GM12878 (cell line): ENCODE results near the gene COQ8B. TPM values are rescaled to one million over a fixed set of nuclear protein-coding genes. Genes with fewer than 3 reads are reported as not detected.

Experiments used
- ATAC-seq: fragments of 200-7000 bp; cut with Tn5 transposase; 3 replicates; pipeline ENCODE4 v1.9.1; 2020; ENCODE audit warnings: mild to moderate bottlenecking, moderate library complexity
- BruUV-seq: library from RNA; stranded (reverse); fragments of 400-500 nt; replicated peaks from 2 replicates; lab custom pipeline; 2021; lab: Mats Ljungman, UMichigan
- CTCF ChIA-PET: fragments of 300-600 bp; sonication (Branson Sonifier 250); formaldehyde crosslinking; extraction: SDS; loops from one replicate; lab custom pipeline; 2021; ENCODE audit warnings: inconsistent platforms; lab: Yijun Ruan, JAX
- POLR2A ChIA-PET: fragments of 350-600 bp; formaldehyde crosslinking; extraction: SDS; loops from one replicate; lab custom pipeline; 2021; ENCODE audit warnings: inconsistent platforms; lab: Charles Lee
- RAD21 ChIA-PET: fragments of 300-600 bp; sonication (Branson Sonifier 250); formaldehyde crosslinking; loops from one replicate; lab custom pipeline; 2023; ENCODE audit warnings: antibody characterized with exemption; ENCODE audit not compliant: unreplicated experiment; lab: Charles Lee
- SMC1A ChIA-PET: fragments of 300-600 bp; sonication (Branson Sonifier 250); formaldehyde crosslinking; loops from one replicate; lab custom pipeline; 2023; ENCODE audit not compliant: unreplicated experiment, uncharacterized antibody; lab: Charles Lee
- DNase-seq: peaks from one replicate; pipeline ENCODE4 v3.0.0-alpha.2; 2011; ENCODE audit warnings: low read depth, low spot score
- FAIRE-seq: peaks from 3 replicates; lab custom pipeline; 2011; peaks lifted over from hg19 to GRCh38; lab: Jason Lieb, UNC
- H2AFZ ChIP-seq: 2 replicates; pipeline ENCODE4 v1.6.0; 2011; ENCODE audit warnings: low read depth, low read length, control low read depth; ENCODE audit not compliant: control insufficient read depth
- H3K27ac ChIP-seq: 2 replicates; pipeline ENCODE4 v1.5.1; 2011; ENCODE audit warnings: control low read depth; ENCODE audit not compliant: control insufficient read depth, insufficient read depth
- H3K27me3 ChIP-seq, 2 experiments: replicated peaks in 1 of 2; 2 replicates each; pipeline versions ENCODE4 v1.6.0 to v1.6.1; 2011; ENCODE audit warnings: low read length in 1 of 2; ENCODE audit not compliant: control insufficient read depth in 2 of 2, insufficient read depth in 2 of 2
- H3K36me3 ChIP-seq, 2 experiments: 2 replicates each; pipeline ENCODE4 v1.5.1; 2011; ENCODE audit warnings: low read length in 1 of 2; ENCODE audit not compliant: control insufficient read depth in 2 of 2, insufficient read depth in 2 of 2
- H3K4me1 ChIP-seq: 2 replicates; pipeline ENCODE4 v1.6.1; 2011; ENCODE audit warnings: mild to moderate bottlenecking, low read length, moderate library complexity, mixed read lengths; ENCODE audit not compliant: control insufficient read depth, insufficient read depth
- H3K4me2 ChIP-seq: 2 replicates; pipeline ENCODE4 v1.6.0; 2011; ENCODE audit warnings: control low read depth; ENCODE audit not compliant: control insufficient read depth, insufficient read depth
- H3K4me3 ChIP-seq: fragments of 200-600 bp; sonication (generic); 2 replicates; pipeline ENCODE4 v1.5.1; 2016
- H3K79me2 ChIP-seq: 2 replicates; pipeline ENCODE4 v1.6.0; 2011; ENCODE audit warnings: low read length; ENCODE audit not compliant: control insufficient read depth, insufficient read depth
- H3K9ac ChIP-seq: 2 replicates; pipeline ENCODE4 v1.8.0; 2011; ENCODE audit warnings: low read length, control low read depth, mixed read lengths; ENCODE audit not compliant: control insufficient read depth, insufficient read depth
- H3K9me3 ChIP-seq: replicated peaks from 3 replicates; pipeline ENCODE4 v1.5.1; 2011; ENCODE audit warnings: mild to moderate bottlenecking, low read length; ENCODE audit not compliant: control insufficient read depth, insufficient read depth
- H4K20me1 ChIP-seq: 2 replicates; pipeline ENCODE4 v1.6.0; 2011; ENCODE audit not compliant: control insufficient read depth, insufficient read depth
- CREB1 ChIP-seq: IDR thresholded peaks from 2 replicates; pipeline ENCODE4 v1.6.1; 2012; ENCODE audit warnings: low read depth, mild to moderate bottlenecking, inconsistent platforms
- E2F4 ChIP-seq: IDR thresholded peaks from 2 replicates; pipeline ENCODE4 v1.6.1; 2012; ENCODE audit warnings: low read depth, low read length, improper control_type of control experiment
- FOXM1 ChIP-seq: IDR thresholded peaks from 2 replicates; pipeline ENCODE4 v1.6.1; 2012; ENCODE audit warnings: low read depth, mild to moderate bottlenecking, inconsistent platforms, low read length, moderate library complexity
- RAD21 ChIP-seq: IDR thresholded peaks from 2 replicates; pipeline ENCODE4 v1.6.1; 2011; ENCODE audit warnings: mild to moderate bottlenecking, low read depth, low read length, moderate library complexity; ENCODE audit not compliant: insufficient read depth
- SPI1 ChIP-seq: IDR thresholded peaks from 2 replicates; pipeline ENCODE4 v1.6.1; 2011; ENCODE audit warnings: low read depth, mild to moderate bottlenecking, low read length, moderate library complexity, borderline replicate concordance; ENCODE audit not compliant: insufficient read depth
- TCF7 ChIP-seq: IDR thresholded peaks from 2 replicates; pipeline ENCODE4 v1.6.1; 2014; ENCODE audit warnings: antibody characterized with exemption, borderline replicate concordance
- WGBS: methylation state at CpG from one replicate; pipeline ENCODE4 v1.1.6; 2016; ENCODE audit warnings: low lambda C conversion rate; ENCODE audit not compliant: insufficient replicate concordance, insufficient coverage; ENCODE audit errors: missing lambda C conversion rate; 5-methylcytosine and 5-hydroxymethylcytosine counted together
- in situ Hi-C: fragments of 300-500 bp; cut with MboI; formaldehyde crosslinking; loops from 9 replicates; pipeline ENCODE4 v1.14.3; 2018; ENCODE audit warnings: mixed read lengths
- intact Hi-C: fragments of 100-400 bp; cut with micrococcal nuclease; formaldehyde crosslinking; loops from one replicate; pipeline ENCODE4 v1.14.2; 2022; ENCODE audit not compliant: unreplicated experiment
- polyA plus RNA-seq, 11 experiments: library from polyadenylated mRNA; depleted of rRNA in 4 of 11; unstranded in 6 of 11; stranded (reverse) in 5 of 11; fragments of >200 nt; fragmentation: Nextera tagmentation in 4 of 11; fragmentation: Illumina TruSeq in 1 of 11; extraction: Ambion mirVana in 4 of 11; extraction: Trizol in 1 of 11; gene quantifications; 1 replicate in 1 of 11; 2 replicates in 10 of 11; pipeline versions ENCODE4 v1.2.1 to v1.2.3, GENCODE V29; 2011 to 2016; ENCODE audit warnings: inconsistent platforms in 2 of 11, missing spikeins in 2 of 11, low read depth in 1 of 11
- total RNA-seq, 4 experiments: library from RNA; depleted of rRNA in 3 of 4; stranded (reverse); fragments of >200 nt in 3 of 4; fragmentation: Illumina TruSeq in 1 of 4; extraction: Trizol in 1 of 4; gene quantifications; 2 replicates each; pipeline versions ENCODE4 v1.2.1 to v1.2.3, GENCODE V29; 2013 to 2021
- TF ChIP-seq, protein P1 (sequence below): fragments of 450-650 bp; IDR thresholded peaks from 2 replicates; pipeline ENCODE4 v1.6.1; 2017; ENCODE audit warnings: borderline replicate concordance

Gene COQ8B
- total and polyA plus RNA-seq, 10 of the 15 experiments (the other 5 are each of a cell fraction or from before 2014, with no cell fraction given), result 0.39 to 37.1 (median 16.8) TPM

DNA sequence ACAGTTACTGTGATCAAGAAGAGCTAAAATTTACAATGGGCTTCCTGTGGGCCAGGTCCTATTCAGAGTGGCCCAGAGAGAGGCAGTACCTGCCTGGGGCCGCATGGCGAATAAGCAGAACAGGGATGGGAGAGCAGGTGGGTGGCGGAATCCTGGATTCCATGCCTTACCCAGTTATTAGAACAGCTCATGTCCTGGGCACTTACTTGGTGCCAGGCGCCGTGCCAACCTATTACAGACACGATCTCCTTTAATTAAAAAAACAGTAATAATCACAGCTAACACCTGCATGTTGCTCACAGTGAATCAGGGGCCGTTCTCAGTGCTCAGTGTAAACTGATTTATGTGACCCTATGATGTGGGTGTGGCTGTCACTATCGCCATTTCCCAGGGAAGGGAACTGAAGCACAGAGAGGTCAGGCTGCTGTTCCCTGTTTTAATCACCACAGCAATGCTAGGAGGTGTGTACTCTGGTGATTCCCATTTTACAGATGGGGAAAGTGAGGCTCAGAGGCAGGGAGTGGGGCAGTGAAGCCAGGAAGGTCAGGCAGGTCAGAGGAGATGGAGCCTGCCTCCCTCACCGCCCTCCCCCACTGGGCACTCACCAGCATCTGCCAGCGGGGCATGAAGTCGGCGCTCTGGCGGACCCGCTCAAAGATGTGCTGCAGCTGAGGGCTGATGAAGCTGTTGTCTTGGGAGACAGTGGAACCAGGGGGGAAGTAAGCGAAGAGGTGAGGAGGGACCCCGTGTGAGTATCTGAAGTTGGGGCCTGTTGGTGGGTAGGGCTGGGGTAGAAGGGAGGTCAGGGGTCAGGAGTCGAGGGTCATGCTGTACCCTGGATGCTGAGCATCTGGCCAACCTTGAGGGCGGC, 12.0 kb downstream of the COQ8B start:
- POLR2A ChIA-PET, result interaction anchor here (0.6 kb wide), 1 partner anchor 81 kb away, joined by 6 read pairs; no protein-coding TSS in a partner anchor
- ATAC-seq (no peak), DNase-seq (no peak), FAIRE-seq (no peak)
- H3K9me3 ChIP-seq, result no peaks in the 10 kb centered on the region
- H2AFZ ChIP-seq, result no peak overlapping the region
- H3K4me1 ChIP-seq, result no peaks in the 10 kb centered on the region
- SMC1A ChIA-PET, result no interaction called here
- no peak overlapping the region for H3K27ac ChIP-seq
- H3K4me3 ChIP-seq, result no peak overlapping the region
- intact Hi-C loops (no loop called here), in situ Hi-C loops (no loop called here)
- no peak overlapping the region for H3K4me2 ChIP-seq
- TF ChIP-seq E2F4, result no peak
- TF ChIP-seq, protein P1, sequence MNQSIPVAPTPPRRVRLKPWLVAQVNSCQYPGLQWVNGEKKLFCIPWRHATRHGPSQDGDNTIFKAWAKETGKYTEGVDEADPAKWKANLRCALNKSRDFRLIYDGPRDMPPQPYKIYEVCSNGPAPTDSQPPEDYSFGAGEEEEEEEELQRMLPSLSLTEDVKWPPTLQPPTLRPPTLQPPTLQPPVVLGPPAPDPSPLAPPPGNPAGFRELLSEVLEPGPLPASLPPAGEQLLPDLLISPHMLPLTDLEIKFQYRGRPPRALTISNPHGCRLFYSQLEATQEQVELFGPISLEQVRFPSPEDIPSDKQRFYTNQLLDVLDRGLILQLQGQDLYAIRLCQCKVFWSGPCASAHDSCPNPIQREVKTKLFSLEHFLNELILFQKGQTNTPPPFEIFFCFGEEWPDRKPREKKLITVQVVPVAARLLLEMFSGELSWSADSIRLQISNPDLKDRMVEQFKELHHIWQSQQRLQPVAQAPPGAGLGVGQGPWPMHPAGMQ, result no peak
- no peak for TF ChIP-seq CREB1
- no peak for TF ChIP-seq TCF7
- no peak for TF ChIP-seq RAD21
- no peak for TF ChIP-seq SPI1
- TF ChIP-seq FOXM1, result no peak
- CTCF ChIA-PET, result no interaction called here
- no peaks in the 10 kb centered on the region for H3K79me2 ChIP-seq
- H3K27me3 ChIP-seq, result no peaks in the 10 kb centered on the region
- no peak overlapping the region for H3K9ac ChIP-seq
- H4K20me1 ChIP-seq, result no peaks in the 10 kb centered on the region
- H3K36me3 ChIP-seq, result peaks cover 0 to 6% of the 10 kb centered on the region in 2 experiments
- RAD21 ChIA-PET, result no interaction called here
- BruUV-seq, result no TSS peak
- WGBS, result 93% methylated on average over 18 of the region's 18 CpGs
